Astrocyte (in vitro differentiated cells and primary cell): ENCODE results near the gene ACTR1A.

Experiments
- CTCF ChIP-seq: IDR thresholded peaks from 2 replicates; pipeline ENCODE4 v1.5.1; 2011; ENCODE audit warnings: low read depth, mild to moderate bottlenecking, inconsistent platforms, low read length, moderate library complexity; ENCODE audit not compliant: insufficient read depth
- EZH2 ChIP-seq: IDR thresholded peaks from 2 replicates; pipeline ENCODE4 v1.6.1; 2012; ENCODE audit warnings: mild to moderate bottlenecking, low read length, inconsistent platforms; ENCODE audit not compliant: insufficient read depth

GRCh38 chr10:102450374-102451104 lies 52.0 kb downstream of the ACTR1A start:
- no peak for TF ChIP-seq CTCF
- TF ChIP-seq EZH2 = no peak
